Choroid plexus epithelial cell (primary cell): Measurements from ENCODE around the gene FBXW8.

Experiments
- DNase-seq: peaks from one replicate; pipeline ENCODE4 v3.0.0-alpha.2; 2010; ENCODE audit warnings: low read depth
- H3K4me3 ChIP-seq: 2 replicates; pipeline ENCODE4 v1.5.1; 2011; ENCODE audit warnings: low read depth, mild to moderate bottlenecking, control low read depth, low read length, moderate library complexity
- TF ChIP-seq, protein P1 (sequence below): conservative IDR thresholded peaks from 2 replicates; pipeline ENCODE4 v1.5.1; 2011; ENCODE audit warnings: low read depth, mild to moderate bottlenecking, control low read depth, inconsistent platforms, low read length, moderate library complexity

FBXW8 gene

DNA sequence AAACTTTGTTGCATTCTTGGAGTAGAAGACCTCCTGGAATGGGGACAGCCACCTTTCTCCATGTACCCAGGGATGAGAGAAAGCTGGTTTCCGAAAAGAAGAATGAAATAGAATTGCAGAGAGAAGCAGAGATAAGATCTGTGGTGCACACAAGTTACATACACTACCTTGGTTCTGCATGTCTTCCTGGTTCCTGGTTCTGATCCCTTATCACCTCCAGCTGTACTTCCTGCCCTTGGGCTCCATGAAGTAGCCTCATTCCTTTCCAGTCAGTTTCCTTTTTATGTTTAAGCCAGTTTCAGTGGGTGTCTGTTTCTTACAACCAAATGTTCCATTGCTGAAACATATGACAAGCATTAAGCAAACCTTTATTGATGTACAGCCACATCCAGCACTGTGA lies 69.3 kb downstream of the FBXW8 start:
- TF ChIP-seq, protein P1, sequence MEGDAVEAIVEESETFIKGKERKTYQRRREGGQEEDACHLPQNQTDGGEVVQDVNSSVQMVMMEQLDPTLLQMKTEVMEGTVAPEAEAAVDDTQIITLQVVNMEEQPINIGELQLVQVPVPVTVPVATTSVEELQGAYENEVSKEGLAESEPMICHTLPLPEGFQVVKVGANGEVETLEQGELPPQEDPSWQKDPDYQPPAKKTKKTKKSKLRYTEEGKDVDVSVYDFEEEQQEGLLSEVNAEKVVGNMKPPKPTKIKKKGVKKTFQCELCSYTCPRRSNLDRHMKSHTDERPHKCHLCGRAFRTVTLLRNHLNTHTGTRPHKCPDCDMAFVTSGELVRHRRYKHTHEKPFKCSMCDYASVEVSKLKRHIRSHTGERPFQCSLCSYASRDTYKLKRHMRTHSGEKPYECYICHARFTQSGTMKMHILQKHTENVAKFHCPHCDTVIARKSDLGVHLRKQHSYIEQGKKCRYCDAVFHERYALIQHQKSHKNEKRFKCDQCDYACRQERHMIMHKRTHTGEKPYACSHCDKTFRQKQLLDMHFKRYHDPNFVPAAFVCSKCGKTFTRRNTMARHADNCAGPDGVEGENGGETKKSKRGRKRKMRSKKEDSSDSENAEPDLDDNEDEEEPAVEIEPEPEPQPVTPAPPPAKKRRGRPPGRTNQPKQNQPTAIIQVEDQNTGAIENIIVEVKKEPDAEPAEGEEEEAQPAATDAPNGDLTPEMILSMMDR: no peak
- DNase-seq: no peak
- H3K4me3 ChIP-seq: no peak overlapping the region

DNA sequence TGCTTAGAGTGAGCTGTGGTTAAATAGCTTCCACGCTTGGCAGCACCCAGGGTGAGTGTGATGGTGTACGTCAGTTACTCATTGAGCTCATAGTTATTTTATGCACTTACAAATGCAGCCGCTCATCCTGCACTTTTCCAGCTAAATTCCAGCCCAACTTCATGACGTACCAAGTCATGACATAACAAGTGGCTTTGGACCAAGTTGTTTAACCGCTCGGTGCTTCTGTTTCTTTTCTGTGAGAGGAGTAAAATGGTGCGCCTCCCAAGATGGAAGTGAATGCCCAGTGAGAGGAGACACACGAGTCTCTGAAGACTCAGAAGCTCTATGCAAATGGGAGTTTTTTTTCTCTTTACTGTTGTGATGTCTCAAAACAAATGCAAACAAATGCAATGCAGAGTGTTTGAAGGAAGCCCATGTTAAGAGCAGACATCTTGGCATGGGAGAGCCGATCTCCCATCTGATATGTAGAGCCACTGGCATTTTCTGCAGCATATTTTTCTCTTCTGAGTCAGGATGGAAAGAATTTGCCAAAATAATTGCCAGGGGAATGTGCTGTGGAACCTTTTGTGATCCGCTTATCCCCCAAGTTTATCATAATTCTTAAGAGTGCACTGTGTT lies 72.2 kb downstream of the FBXW8 start:
- DNase-seq: peak; percentile 26
- TF ChIP-seq, protein P1: no peak
- H3K4me3 ChIP-seq: no peak overlapping the region

DNA sequence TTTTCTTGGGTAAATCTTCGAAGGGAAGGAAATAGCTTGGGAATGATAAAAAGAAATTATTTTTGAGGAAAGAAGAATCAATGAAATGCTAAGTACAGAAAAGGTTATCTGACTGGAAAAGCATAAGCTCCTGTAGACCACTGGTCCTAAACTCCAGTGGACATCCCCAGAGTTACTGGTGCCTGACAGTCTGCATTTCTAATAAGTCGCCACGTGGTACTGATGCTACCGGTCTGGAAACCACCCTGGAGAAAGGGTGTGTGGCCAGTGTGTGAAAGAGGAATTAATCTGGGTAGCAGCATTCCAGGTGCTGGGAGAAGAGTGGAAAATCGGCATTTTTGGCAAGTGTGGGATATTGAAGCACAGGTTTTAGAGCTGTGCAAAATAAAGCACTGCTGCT lies 73.3 kb downstream of the FBXW8 start:
- H3K4me3 ChIP-seq: no peak overlapping the region
- TF ChIP-seq, protein P1: no peak
- no peak for DNase-seq

DNA sequence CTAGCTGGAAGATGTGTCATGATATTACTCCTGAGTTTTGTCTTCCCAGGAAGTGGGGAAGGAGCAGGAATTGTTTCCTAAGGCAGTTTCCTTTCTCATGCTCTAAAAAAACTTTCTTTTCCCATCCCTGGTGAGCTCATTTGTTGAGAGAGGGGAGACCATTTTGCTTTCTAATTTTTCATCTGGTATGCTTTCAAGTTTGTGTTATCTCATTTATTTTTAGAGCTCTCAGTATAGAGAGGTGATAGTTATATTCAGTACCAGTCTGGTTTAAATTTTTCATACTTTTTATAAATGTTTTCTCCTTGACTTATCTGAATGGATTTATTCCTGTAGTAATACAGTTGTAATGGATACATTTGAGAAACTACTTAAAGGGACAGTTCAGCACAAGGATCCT lies 79.6 kb downstream of the FBXW8 start:
- H3K4me3 ChIP-seq: no peak overlapping the region
- no peak for DNase-seq
- TF ChIP-seq, protein P1: no peak

DNA sequence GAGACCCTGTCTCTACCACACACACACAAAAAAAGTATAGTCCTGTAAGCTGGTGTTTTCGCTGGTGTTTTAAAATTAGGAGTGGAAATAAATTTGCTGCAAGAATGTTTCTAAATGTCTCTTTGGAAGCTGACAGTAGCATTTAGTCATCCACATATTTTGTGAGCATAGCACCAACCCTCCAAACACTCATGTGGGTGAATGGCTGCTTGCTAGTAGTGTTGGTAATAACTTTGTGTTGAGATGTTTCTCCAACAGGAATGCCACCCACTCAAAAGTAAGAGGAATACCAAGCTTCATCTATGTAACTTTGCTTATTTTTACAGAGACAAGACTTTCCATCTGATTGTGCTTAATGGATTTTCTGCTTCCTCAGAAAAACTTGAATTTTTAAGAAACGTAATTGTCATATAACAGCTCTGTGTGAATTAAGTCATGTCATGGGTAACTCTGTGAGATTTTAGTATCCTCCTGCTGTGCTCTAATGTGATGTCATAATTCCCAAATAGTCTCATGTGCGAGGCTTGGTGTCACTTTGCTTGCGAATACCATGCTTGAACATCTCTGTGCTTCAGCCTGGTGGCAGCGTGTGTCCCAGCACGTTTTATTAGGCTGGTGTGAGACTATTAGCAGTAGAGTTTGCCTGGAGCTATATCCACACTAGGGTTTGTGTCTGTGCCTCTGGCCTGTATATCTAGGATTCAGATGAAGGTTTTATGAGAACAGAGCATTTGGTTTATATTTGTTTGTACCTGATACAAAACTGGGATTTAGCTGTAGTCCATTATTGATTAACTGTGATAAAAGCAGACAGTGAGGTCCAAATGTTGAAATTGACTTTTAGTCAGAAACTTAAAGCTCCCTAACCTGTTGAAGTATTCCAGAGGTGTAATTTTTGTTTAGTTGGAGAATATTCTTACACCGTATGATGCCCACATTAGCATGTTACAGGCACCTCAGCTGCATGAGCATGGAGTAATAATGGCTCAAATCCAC lies 80.5 kb downstream of the FBXW8 start:
- no peak overlapping the region for H3K4me3 ChIP-seq
- DNase-seq: peak; percentile 29
- TF ChIP-seq, protein P1: no peak

DNA sequence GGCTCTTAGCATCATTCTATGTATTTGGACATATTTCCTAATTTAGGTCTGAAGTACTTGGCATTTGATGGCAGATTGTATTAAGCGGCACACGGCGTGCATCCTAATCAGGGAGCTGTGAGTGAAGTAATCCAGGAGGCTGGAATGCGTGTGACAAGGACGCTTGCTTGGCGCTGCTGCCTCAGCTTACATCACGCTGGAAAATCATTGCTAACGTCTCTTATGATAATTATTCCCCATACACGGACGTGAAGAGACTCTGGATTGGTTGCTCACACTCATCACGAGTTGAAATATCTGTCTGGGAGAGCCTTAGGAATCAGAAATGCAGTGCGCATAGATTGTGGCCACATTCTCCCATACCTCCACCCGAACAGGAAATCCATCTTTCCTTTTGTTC lies 85.3 kb downstream of the FBXW8 start:
- no peak overlapping the region for H3K4me3 ChIP-seq
- TF ChIP-seq, protein P1: no peak
- no peak for DNase-seq

DNA sequence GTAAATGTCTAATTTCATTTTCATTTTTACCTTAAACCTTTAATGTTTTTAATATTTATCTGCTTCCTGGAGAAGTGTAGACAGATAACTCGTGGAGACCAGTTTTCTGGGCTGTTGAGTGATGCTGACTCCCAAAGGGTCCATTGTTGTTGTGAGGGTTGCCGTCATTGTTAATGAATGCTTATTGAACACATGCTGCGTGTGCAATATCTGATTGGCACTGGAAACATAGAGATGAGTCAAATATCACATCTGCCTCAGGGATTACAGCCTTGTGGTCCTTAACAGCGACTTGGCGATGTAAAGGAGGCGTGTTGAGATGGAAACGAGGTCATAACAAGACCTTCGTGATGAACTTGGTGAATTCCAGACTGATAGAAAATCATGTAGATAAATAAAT lies 85.9 kb downstream of the FBXW8 start:
- H3K4me3 ChIP-seq: no peak overlapping the region
- no peak for DNase-seq
- TF ChIP-seq, protein P1: no peak
